B cell (primary cell): ENCODE data around the gene NAA35.

ENCODE experiments used
- EZH2 ChIP-seq: IDR thresholded peaks from 2 replicates; pipeline ENCODE4 v1.6.1; 2012; ENCODE audit warnings: borderline replicate concordance, low read depth, mild to moderate bottlenecking, moderate library complexity, low read length; ENCODE audit not compliant: insufficient read depth, poor library complexity, severe bottlenecking
- TF ChIP-seq, protein P1 (sequence below): fragments of 200-600 bp; IDR thresholded peaks from one replicate; pipeline ENCODE4 v1.8.0; 2022; ENCODE audit warnings: antibody characterized with exemption, mild to moderate bottlenecking

DNA sequence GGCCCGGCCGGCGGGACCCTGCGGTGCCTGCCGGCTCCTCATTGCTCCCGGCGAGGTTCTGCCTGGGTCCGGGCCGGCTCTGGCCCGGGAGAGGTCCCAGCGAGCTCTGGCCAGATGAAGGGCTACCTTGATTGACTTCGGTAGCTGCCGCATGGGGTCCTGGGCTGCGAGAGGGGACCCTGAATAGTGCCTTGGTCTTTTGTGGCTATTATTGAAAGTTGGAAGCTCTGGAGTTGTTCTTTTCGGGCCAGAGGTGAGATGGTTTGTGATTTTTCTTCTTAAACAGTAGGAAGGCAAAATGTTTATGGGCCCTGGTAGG lies 635 bp downstream of the NAA35 start:
- TF ChIP-seq, protein P1, sequence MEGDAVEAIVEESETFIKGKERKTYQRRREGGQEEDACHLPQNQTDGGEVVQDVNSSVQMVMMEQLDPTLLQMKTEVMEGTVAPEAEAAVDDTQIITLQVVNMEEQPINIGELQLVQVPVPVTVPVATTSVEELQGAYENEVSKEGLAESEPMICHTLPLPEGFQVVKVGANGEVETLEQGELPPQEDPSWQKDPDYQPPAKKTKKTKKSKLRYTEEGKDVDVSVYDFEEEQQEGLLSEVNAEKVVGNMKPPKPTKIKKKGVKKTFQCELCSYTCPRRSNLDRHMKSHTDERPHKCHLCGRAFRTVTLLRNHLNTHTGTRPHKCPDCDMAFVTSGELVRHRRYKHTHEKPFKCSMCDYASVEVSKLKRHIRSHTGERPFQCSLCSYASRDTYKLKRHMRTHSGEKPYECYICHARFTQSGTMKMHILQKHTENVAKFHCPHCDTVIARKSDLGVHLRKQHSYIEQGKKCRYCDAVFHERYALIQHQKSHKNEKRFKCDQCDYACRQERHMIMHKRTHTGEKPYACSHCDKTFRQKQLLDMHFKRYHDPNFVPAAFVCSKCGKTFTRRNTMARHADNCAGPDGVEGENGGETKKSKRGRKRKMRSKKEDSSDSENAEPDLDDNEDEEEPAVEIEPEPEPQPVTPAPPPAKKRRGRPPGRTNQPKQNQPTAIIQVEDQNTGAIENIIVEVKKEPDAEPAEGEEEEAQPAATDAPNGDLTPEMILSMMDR = no peak
- no peak for TF ChIP-seq EZH2
